GM12873 (cell line): Measurements from ENCODE around the gene SLC8A3.

ENCODE experiments used
- TF ChIP-seq, protein P1 (sequence below): IDR thresholded peaks from 2 replicates; pipeline ENCODE4 v1.5.1; 2012; ENCODE audit warnings: low read depth, mild to moderate bottlenecking, moderate library complexity, low read length, control low read depth; ENCODE audit not compliant: insufficient read depth; ENCODE audit errors: missing control alignments

The SLC8A3 gene

GRCh38 chr14:70168406-70168805 is 20.3 kb downstream of the SLC8A3 start:
- TF ChIP-seq, protein P1, sequence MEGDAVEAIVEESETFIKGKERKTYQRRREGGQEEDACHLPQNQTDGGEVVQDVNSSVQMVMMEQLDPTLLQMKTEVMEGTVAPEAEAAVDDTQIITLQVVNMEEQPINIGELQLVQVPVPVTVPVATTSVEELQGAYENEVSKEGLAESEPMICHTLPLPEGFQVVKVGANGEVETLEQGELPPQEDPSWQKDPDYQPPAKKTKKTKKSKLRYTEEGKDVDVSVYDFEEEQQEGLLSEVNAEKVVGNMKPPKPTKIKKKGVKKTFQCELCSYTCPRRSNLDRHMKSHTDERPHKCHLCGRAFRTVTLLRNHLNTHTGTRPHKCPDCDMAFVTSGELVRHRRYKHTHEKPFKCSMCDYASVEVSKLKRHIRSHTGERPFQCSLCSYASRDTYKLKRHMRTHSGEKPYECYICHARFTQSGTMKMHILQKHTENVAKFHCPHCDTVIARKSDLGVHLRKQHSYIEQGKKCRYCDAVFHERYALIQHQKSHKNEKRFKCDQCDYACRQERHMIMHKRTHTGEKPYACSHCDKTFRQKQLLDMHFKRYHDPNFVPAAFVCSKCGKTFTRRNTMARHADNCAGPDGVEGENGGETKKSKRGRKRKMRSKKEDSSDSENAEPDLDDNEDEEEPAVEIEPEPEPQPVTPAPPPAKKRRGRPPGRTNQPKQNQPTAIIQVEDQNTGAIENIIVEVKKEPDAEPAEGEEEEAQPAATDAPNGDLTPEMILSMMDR: no peak

DNA sequence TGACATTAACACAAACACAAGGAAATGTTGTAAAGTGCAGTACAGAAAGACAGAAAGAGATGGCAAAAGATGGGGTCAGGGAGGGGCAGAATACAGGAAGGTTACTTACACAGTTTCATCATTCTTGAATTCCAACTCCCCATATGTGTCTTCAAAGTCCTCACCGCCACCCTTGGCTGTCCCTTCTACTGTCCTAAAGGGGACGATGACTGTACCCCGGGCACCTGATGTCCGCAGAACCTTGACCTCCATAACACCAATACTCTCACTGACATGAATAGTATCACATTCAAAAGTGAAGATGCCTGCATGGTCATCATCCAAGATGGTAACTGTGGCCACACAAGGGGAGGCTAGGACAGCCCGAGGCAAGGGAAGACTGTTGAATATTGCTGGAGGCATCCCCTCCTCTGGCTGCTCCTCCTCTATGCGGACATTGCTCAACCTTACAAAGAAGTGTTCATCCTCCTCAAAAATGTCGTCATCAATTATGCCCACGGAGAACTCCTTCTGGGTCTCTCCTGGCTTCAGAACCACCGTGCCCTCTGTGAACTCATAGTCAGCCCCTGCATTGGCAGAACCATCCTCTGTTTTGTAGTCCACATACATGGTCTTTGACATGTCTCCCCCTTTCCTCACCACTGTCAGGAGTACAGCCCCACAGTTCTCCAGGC is 22.1 kb downstream of the SLC8A3 start:
- TF ChIP-seq, protein P1: no peak

DNA sequence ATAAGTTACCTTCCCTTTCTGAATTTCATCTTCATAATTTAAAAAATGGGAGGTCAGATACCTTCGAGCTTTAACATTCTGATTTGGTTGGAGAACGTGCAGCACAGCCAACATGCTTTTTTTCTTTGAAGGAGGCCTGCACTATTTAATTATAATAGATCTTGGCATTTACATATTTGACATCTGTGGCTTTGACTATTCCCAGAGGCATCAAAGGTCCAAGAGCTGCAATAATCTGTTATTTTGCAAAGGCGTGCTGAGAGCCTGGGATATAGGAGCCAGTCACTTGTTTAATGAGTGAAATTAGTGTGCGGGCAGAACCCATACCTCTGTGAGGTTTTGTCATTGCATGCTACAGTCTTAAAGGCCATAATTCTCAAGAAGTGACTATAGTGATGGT is 26.4 kb downstream of the SLC8A3 start:
- TF ChIP-seq, protein P1: no peak

- TF ChIP-seq, protein P1: no peak
These were observed 32.2 kb downstream of the SLC8A3 start for GRCh38 chr14:70156592-70156991.

DNA sequence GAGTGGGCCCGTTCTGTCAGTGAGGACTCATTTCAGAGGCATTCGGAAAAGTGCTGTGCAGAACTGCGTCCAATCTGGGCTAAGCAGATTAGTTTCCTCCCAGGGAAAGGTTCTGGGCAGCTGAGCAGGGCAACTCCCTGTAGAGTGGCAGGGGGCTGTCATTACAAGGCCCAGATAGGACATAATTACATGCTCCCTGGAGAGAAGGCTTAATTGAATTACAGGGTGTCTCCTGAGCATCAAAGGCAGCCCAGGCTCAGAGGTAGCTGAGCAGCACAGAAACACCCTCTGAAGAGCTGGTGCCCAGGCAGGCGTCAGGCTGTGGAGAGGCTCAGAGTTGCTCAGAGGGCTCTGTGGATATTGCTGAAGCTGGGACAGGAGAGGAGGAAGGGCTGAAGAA is 36.0 kb downstream of the SLC8A3 start:
- TF ChIP-seq, protein P1: no peak

- TF ChIP-seq, protein P1: no peak
These were observed 36.7 kb downstream of the SLC8A3 start for GRCh38 chr14:70152081-70152480.

- TF ChIP-seq, protein P1: no peak
These were observed 39.1 kb downstream of the SLC8A3 start for GRCh38 chr14:70149596-70150165.
